Colon (tissue), 2 donors: ENCODE measurements around the gene SLC2A9.

ENCODE experiments used
- FAIRE-seq: peaks from 2 replicates; lab custom pipeline; 2012; peaks lifted over from hg19 to GRCh38; lab: Jason Lieb, UNC
- donor health status: control.
- donor health status: control.

Gene SLC2A9

DNA sequence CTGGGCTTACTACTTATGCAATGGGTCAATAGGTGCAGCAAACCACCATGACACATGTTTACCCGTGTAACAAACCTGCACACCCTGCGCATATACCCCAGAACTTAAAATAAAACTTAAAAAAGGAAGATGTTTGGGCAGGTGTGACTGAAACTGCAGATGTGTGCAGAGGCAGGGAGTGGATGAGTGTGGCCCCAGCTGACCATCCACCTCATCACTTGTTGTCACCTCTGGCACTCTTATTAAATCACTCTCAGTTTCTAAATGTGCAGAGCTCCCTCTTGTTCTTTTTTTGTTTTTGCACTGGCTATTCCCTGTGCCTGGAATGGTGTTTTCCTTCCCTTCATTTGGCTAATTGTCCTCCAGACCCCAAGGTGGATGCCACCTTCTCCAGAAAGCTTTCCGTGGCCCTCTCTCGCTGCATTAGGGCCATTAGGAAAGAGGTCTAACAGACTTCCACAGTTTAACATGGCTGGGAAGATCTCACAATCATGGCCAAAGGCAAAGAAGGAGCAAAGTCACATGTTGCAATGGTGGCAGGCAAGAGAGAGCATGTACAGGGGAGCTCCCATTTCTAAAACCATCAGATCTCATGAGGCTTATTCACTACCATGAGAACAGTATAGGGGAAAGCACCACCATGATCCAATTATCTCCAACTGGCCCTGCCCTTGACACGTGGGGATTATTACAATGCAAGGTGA lies 58.5 kb downstream of the SLC2A9 start:
- no peak for FAIRE-seq

DNA sequence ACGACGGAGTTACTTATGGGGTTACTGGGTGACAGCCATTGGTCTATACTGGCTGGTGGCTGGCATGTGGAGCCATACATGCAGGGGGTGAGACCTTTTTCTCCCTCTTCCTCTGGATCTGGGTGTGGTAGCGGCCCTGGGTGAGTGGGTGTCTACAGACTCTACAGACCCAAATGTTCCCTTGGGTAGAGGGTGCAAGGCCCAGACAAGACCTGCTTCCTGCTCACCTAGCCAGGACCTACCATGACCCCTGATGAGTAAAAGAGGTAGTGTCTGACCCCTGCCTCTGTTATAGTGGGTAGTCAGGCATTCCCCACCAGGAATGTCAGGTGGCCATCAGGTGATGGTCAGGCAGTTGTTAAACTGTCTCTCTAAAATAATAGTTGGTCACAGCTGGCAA lies 66.8 kb downstream of the SLC2A9 start:
- no peak for FAIRE-seq

DNA sequence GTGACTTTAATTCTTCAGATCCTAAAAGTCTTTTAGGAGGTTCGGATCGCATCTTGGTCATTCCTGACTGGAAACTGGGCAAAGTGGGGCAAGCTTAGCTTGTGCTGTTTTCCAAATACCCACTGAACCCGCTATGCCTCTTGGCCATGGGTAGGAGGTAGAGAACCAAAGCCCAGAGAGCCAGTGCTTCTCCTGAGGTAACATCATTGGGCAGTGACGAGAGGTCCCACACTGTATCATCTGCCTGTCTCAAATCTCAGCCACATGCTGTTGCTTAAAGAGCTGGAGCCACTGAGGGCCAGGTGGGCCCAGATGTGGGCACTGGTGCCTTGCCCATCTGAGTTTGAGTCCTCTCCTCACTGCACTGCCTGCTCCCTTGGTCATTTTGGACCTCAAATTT lies 68.2 kb downstream of the SLC2A9 start:
- FAIRE-seq: no peak

DNA sequence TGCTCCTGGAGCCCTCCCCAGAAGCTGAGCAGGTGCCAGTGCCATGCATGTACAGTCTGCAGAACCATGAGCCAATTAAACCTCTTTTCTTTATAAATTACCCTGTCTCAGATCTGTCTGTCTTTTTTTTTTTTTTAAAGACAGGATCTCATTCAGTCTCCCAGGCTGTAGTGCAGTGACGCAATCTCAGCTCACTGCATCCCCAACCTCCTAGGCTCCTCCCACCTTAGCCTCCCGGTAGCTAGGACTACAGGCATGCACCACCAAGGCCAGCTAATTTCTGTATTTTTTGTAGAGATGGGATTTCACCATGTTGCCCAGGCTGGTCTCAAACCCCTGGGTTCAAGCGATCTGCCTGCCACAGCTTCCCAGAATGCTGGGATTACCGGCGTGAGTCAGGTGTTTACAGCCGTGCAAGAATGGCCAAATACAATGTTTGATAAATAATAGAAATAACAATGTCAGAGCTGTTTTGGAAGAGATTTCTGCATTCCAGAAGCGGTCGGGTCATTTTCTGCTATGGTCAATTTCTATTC lies 68.8 kb downstream of the SLC2A9 start:
- no peak for FAIRE-seq

DNA sequence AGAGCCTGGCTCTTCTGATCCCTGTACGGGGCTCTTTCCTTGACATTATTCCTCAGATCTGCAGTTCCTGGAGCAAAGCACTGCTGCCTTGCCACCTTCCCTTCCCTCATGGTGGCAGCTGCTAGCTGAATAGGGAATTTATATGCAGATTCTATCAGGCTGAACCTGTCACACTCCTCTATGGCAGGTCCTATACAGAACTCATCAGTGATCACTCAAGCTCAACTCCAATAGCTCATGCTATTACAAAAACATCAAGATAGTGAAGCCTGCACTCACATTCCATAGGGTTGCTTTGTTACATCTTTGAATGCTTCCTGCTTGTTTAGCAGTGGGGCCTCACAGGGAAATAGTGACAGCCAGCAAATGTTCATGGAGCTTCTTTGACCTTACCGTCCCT lies 71.7 kb downstream of the SLC2A9 start:
- FAIRE-seq: no peak

DNA sequence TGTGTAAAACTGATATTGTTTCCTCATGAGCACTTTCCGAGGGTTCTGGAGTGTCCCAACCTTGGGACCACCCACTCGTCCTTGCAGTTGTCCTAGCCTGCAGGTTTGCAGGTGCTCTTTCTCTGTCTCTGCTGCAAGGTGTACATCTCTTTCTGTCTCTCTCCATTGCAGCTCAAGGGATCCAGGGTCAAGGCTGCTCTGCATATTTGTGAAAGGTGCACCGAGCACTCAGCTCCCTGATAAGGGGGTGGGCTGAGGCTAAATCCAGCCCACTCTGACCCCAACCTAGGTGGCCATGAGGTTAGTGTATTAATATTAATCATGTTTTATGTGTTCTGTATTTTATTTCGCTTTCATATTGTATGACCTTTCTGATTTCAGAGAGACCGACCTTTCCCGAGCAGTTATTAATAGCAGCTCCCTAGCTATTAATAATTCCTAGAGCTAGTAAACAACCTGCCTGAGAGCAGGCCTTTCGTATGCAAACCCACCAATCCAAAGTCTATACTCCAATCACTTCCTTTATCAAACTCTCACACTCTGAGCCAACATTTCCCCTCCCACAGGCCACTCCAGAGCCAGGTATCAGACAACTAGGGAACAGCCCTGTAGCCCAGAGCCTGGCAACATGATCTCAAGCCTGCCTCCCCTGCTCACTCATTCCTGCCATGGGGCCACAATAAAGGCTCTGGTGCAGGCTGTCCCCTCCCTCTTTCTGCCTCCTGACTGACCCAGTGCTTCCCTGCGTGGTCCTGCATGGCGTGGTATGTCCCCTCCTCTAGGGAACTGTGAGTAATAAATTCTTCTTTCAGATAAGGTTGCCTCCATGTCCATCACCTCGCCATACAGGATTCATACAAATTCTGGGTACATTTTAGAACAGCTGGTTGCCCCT lies 73.9 kb downstream of the SLC2A9 start:
- no peak for FAIRE-seq

DNA sequence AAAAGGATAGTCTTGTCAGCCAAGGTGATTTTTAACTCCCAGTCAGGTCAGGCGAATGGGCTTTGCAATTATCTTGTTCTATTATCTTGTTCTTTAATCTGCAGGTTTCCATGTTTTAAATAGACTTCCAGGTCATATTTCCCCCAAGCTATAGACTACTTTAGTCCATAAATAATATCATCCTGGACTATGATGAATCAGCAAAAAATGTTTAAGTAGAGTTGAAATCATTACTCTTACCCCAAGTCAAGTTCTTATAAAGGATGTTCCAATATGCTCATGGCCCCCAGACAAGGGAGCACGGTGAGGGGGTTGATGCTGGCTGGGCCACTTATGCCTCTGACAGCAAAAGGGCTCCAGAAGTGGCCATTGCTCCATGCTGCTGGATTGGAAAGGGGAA lies 75.1 kb downstream of the SLC2A9 start:
- FAIRE-seq: no peak

DNA sequence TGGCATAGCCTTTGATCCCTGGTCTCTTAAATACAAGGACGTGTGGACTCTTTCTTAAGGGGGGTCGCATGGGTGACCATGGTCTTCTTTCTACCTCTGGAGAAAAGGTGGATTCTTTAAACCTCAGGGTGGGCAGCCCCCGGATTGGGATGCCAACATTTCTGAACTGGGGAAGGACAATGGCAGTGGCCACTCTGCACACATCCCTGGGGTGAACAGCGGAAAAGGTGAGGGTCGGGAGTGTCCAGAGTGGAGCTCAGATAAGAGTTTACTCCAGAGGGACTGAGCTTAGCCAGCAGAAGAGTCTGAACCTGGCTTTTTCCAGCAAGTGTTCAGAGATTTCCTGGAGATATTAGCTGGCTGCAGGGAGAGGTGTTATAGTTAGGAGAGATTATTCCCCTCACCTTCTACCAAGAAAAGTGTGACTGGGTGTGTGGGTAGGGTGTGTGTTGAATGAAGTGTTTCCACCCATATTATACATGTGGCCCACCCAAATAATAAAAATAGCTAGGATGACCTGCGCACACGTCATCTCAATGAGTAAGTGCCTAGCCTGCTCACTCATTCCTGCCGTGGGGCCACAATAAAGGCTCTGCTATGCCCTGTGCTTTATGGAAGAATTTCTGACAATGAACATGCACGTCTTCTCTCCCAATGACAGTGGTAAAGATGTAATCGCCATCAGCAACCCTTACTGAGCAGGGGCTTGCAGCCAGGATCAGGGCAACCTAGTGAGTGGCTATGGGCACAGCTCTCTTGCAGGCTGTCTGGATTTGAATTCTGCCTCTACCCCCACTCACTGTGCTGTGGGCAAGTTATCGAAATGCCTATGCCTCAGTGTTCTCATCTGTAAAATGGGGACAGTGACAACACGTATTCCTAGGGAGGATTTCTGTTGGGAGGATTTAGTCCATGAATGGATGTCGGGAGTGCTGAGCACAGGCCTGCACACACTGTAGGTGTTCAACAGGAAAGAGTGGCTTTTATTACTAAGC lies 76.6 kb downstream of the SLC2A9 start:
- no peak for FAIRE-seq

DNA sequence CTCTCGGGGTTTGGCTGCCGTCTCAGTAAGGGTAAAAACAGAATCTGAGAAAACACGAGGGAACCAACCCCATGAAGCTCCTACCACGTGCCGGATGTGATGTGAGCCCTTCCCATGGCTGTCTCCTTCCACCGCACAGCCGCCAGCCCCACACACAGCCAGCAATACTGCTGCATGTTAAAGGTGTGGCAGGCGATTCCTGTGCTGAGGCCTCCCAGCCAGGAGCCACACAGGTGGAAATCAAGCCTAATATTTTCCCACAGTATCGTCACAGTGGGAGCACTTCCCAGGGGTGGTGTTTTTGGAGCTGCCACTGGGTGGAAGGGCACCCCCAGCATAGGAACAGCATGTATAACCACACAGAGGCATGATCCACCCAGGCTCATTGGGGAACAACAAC lies 77.5 kb downstream of the SLC2A9 start:
- no peak for FAIRE-seq

DNA sequence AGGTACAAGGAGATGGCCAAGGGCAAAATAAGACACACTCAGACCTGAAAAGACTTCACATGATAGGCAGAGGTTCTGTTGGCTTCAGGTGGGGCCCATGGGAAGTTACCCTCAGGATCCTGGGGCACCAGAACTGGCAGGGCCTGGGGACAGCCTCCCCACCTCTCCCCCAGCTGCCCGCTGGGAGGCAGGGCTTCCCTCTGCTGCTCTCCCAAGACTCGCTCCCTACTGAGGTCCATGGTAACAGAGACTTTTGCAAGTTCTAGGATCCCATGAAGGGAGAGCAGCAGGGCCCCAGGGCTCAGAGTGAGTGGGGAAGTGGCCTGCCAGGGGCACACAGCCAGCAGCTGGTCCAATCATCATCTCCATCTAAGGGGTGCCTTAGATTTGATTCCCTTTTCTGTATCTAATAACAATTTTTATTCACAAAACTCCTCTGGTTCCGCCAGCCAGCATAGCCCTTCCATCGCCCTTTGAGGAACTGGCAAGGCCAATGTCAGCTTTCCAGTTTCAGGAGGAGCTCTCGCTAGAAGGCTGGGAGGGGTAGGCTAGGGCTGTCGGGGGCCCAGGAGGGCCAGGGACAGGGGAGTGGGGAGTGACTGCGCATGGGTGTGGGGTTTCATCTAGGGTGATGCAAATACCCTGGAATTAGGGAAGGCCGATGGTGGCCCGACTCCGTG lies 78.2 kb downstream of the SLC2A9 start:
- no peak for FAIRE-seq

DNA sequence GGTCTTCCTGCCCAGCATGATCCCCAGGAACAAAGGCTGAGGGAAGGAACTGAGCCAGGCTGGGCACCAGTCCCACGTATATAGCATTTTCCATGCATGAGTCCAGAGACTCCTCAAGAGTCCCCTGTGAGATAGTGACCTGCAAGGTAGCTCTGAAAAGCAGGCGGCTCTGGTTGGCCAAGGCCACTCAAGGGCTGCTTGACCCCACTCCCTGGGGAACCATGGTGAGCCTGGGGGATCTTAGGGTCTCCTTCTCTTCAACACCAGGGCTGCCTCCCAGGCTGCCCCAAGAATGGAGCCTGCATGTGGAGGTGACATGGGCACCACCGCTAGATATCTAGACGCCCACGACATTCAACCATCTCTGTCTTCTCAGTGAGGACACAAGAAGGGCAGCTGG lies 79.2 kb downstream of the SLC2A9 start:
- no peak for FAIRE-seq

DNA sequence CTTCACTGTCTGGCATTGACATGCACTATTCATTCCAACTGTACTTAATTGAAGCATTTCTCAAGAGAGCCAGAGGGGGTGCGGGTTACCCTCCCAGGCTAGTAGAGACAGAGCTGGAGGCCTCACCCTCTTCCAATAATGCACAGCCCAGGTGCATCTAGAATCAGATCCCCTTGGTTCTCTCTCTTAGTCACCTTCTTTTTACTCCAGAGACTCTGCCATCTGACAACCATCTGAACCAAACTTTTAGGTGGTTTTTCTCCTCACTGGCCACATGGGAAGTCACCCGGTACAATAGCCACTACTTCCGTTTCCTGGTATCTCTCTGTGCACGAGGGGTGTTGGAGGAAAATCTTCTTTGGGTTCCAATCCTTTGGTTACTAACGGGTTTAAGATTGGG lies 81.3 kb downstream of the SLC2A9 start:
- FAIRE-seq: no peak

DNA sequence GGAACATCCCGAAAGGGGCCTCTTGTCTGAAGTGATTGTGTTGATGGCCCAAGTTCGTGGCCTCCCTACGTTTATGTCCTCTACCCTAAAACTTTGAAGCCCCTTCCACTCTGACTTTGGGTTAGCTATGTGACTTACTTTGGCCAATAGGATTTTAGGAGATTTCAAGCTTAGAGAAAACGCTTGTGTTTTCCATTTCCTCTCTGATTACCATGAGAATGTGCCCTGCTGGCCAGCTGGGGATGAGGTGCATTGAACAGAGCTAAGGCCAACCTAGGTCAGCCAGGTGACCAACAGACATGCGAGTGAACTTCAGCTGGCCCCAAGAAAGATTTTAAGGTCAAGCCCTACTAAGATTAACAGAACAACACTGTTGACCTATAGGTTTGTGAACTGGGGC lies 82.4 kb downstream of the SLC2A9 start:
- no peak for FAIRE-seq

DNA sequence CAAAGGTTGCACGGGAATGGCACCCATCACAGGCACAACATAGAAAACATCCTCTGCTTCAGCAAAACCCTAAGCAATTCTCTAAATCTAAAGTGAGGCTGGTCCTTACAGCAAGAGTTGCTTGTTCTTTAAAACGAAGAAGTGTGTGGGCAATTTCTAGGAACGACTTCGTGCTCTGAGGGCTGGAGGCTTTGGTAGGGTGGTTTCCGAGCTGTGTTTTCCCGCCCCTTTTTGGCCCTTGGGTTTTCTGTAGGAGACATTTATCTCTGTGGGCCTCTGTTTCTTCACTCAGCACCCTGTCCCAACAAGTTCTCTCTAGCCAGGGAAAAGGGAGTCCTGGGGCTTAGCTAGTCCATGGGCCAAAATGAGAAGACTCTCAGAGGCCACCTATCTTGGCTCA lies 84.2 kb downstream of the SLC2A9 start:
- FAIRE-seq: no peak

DNA sequence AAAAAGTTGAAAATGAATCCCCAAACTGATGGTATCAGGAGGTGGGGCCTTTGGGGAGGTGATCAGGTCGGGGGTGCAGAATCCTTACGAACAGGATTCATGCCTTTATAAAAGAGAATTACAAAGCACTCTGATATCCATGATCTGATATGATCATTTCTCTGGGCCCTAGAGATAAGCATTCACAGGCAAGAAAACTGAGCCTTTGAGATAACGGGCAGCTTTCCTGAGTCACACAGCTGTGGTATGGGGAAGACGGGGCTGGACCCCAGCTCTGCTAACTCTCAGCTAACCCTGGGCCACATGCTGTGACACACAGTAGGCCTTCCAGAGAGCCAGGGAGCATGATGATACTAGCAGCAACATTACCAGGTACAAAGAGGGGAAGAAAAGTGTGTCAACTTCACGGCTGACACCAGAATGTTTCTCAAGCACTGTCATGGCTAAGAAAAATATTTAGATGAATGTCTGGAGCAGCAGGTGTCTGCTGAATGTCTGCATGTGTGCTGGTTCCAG lies 85.1 kb downstream of the SLC2A9 start:
- FAIRE-seq: no peak

DNA sequence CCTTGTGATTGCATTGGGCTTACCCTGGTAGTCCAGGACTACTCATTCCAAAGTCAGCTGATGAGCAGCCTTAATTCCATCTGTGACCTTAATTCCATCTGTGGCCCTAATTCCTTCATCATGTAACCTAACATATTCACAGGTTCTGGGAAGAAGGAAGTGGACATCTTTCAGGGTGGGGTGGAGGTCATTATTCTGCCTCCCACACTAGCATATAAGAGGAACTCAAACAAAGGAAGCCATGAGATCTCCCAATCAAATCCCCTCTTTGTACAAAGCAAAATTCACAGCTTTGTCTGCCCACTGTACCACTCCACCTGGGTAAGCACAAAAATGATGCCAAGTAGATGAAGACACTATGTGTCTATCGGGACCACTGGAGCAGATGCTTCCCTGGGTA lies 87.3 kb downstream of the SLC2A9 start:
- no peak for FAIRE-seq

DNA sequence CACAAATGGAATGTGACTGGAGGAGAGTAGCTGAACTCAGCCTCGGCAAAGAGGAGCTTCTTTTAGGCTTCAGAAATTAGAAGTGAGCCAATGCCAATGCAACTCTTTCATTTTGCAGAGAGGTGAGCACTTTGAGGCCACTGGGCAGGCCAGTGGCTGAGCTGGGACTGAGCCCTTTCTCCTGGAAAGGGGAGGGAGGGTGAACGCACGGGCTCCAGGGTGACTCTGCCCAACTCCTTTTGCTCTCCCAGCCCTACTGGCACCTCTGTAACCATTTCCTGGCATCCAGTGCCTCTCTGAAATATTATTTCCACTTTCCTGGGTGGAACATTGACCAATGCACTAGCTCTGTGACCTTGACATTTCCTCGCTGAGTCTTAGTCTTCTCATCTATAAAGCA lies 88.1 kb downstream of the SLC2A9 start:
- no peak for FAIRE-seq

DNA sequence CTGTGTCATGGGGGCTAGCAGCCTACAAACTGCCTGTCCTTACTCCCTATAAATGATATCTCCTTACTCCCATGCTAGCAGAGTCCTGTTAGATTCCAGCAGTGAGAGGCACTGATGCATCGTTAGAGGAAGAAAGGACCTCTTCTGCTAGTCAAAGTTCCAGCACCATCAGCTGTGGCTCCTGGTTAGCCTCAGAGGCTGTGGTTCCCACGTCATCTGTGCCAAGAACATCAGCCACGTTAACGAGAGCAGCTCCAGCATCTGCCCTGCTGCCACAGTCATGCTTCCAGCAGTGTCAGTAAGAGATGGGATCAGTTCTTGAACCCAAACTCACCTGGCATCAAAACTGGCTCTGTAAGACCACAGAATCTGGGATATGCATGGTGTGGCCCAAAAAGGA lies 88.5 kb downstream of the SLC2A9 start:
- no peak for FAIRE-seq

DNA sequence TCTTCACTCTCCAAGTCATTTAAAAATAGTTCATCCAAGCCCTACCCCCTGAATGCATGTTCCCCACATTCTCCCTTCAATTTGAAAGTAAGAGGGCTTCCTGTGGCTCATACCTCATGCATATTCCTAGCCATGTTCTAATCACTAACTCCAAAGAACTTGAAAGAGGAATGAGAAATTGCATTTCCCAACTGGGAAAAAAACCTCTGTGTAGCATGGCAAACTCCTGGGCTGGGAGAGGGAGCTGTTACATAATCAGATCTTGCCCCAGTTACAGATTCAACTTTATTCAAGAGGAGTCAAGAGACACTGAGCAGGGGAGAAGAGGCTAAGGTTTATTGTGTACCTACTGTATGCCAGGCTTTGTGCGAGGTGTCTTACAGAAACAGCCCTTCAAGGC lies 90.2 kb downstream of the SLC2A9 start:
- FAIRE-seq: no peak

DNA sequence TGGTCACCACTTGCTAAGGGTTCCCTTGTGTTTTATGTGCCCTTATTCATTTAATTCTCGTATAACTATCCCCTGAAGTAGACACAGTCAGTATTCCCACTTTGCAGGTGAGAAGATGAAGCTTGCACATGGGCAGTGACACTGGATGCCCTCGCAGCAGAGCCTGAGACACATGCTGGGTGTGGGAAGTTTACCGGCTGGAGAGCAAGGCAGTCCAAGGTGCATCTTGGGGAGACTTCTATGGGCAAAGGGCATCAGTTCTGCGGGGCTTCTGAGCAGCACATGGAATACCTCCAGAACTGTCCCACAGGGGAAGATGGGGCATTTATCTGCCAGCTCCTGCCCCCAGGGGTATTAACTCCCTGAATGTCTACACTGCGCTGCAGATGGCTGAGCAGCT lies 92.2 kb downstream of the SLC2A9 start:
- FAIRE-seq: no peak

DNA sequence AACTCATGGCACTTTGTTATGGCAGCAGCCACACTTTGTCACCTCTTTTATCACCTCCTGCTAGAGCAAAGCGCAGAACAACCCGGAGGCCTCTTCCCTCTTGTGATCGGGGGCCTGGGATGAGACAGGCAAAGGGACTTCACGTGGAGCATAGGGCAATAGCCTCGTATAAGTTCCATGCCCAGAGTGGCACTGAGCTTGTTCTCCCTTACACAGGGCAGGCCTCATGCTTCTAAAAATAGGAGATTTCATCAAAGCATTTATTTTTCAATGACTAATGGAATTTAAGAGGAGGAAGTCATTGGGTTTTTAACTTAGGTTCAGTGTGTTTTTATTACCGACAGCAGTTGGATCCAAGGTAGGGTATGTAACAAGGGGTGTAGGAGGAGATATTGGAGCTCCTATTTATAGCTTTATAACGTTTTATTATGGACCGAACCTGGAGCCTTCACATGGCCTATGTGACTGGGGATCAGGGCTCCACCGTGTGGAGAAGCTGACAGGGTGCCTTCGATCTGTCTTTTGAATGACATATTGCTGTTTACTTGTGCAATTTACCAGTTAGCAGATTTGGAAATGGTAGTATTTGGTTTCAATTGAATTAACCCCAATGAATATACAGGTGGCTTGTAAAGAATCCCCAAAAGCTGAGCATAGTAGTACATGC lies 93.8 kb downstream of the SLC2A9 start:
- no peak for FAIRE-seq
